Loucy (cell line): Measurements from ENCODE around the gene CTIF.

ENCODE experiments used
- EZH2phosphoT487 ChIP-seq: fragments of 200-600 bp; IDR thresholded peaks from 2 replicates; pipeline ENCODE4 v1.6.1; 2018; ENCODE audit warnings: antibody characterized with exemption, mild to moderate bottlenecking, moderate library complexity, borderline replicate concordance
- TF ChIP-seq, protein P1 (sequence below): fragments of 200-600 bp; sonication (generic); conservative IDR thresholded peaks from 2 replicates; pipeline ENCODE4 v1.5.1; 2014; ENCODE audit warnings: mild to moderate bottlenecking, antibody characterized with exemption, low read length

DNA sequence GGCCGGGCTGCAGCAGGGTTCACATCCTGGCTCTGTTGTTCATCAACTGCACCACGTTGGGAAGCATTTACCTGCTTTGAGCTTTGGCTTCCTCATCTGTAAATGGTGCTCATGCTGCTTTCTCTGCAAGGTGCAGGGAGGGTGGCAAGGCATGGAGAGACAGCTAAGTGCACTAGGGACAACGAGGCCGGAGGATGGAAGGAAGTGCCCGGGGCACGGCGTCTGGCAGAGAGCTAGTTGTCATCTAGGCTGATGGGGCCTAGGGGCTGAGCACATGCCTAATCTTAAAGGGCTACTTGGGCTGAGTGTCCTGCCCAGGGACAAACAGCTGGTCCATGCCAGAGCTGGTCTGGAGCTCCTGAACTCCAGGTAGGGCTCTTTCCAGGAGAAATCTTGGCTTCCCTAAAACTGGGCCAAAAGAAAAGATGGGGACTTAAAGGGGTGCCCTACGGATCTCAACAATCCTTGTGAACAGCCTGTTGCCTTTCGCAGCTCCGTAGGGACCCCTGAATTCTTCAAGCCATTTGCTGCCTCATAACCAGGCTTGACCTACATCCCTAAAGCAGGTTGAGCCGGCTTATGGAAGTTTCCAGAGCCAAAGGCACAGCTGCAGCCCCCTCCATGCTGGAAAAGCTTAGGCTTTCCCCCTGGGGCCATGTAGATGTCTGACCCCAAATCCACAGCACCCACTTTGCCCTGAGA, 281.1 kb downstream of the CTIF start:
- TF ChIP-seq, protein P1, sequence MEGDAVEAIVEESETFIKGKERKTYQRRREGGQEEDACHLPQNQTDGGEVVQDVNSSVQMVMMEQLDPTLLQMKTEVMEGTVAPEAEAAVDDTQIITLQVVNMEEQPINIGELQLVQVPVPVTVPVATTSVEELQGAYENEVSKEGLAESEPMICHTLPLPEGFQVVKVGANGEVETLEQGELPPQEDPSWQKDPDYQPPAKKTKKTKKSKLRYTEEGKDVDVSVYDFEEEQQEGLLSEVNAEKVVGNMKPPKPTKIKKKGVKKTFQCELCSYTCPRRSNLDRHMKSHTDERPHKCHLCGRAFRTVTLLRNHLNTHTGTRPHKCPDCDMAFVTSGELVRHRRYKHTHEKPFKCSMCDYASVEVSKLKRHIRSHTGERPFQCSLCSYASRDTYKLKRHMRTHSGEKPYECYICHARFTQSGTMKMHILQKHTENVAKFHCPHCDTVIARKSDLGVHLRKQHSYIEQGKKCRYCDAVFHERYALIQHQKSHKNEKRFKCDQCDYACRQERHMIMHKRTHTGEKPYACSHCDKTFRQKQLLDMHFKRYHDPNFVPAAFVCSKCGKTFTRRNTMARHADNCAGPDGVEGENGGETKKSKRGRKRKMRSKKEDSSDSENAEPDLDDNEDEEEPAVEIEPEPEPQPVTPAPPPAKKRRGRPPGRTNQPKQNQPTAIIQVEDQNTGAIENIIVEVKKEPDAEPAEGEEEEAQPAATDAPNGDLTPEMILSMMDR = no peak
- no peak for TF ChIP-seq EZH2phosphoT487
